IPS-NIHi7 (cell line): ENCODE results near the gene PCDHB10.
"Not testable (repeated sequence)": the region's sequence is repeated elsewhere in the genome, so short reads cannot be mapped to it uniquely, and the experiment has no call there.

Experiments
- DNase-seq: peaks from one replicate; pipeline ENCODE4 v3.0.0; 2012; ENCODE audit warnings: mixed read lengths; ENCODE audit errors: extremely low spot score

The PCDHB10 gene

GRCh38 chr5:141192110-141192725 is at the start of gene PCDHB10:
TSS of gene PCDHB10 (plus strand) at chr5:141192353. CDS start at chr5:141192553, 200 bp downstream.
- peak; percentile 67 for DNase-seq

DNA sequence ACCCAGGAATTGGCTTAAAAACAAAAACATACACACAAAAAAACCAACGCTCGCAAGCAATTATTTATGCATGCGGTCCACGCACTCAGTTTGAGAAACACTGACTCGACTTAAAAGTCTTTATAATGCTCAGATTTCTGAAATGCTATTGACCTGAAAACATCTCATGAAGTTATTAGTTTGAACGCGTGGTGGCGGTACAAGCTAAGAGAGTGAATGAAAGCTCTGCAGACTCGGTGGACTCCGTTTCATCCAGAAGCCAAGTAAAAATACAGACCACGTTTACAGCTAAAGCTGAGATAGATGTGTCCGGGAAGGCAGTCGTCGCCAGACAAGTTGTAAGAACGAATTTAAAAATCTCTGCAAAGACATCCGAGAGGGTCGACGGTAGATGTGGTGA is 42.3 kb upstream of the PCDHB10 start, which contains the start of gene PCDHB6:
PCDHB6 (plus strand) TSS at position 246 of the 400 bp plus-strand sequence. CDS start 201 bp downstream, outside the sequence.
- DNase-seq, result no peak

GRCh38 chr5:141150224-141150992 is 41.7 kb upstream of the PCDHB10 start:
- DNase-seq, result no peak

DNA sequence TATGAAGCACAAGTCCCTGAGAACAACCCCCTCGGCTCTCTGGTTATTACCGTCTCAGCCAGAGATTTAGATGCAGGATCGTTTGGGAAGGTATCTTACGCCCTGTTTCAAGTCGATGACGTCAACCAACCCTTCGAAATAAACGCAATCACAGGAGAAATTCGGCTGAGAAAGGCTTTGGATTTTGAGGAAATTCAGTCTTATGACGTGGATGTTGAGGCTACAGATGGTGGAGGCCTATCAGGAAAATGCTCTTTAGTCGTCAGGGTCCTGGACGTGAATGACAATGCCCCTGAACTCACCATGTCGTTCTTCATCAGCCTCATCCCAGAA is 41.2 kb upstream of the PCDHB10 start:
- no peak for DNase-seq

- not testable (repeated sequence) for DNase-seq
These were observed 40.5 kb upstream of the PCDHB10 start for GRCh38 chr5:141151632-141152031.

- not testable (repeated sequence) for DNase-seq
These were observed 40.1 kb upstream of the PCDHB10 start for GRCh38 chr5:141152096-141152495.

GRCh38 chr5:141155540-141156374 is 36.4 kb upstream of the PCDHB10 start:
- DNase-seq, result peak; percentile 58

- not testable (repeated sequence) for DNase-seq
These were observed 34.8 kb upstream of the PCDHB10 start for GRCh38 chr5:141157356-141157755.

- not testable (repeated sequence) for DNase-seq
These were observed 34.3 kb upstream of the PCDHB10 start for GRCh38 chr5:141157901-141158300.

DNA sequence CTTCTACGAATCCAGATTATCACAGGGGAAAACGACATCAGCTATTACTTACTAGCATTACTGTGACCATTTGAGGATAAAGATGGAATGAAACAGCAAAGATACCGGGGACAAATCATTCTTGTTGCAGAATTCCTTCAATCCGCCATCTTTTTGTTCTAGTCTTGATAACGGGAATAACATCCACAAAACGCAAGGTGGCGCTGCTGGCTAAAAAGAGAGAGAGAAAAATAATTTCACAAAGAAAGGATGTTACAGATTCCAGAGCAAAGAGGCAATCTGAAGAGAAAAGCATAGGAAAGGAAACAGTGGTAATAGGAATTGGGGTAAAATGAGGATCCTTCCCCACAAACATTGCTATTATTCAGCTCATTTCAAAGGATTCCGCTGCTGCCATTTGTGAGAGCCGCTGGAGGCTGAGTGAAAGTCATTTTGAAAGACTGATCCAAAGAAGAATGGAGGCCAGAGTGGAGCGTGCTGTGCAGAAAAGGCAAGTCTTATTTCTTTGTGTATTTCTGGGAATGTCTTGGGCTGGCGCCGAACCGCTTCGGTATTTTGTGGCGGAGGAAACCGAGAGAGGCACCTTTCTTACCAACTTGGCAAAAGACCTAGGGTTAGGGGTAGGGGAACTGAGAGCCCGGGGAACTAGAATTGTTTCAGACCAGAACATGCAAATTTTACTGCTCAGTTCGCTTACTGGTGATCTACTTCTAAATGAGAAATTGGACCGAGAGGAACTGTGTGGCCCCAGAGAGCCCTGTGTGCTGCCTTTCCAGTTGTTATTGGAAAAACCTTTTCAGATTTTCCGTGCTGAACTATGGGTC is 19.6 kb upstream of the PCDHB10 start, which contains the start of gene PCDHB7:
PCDHB7 (plus strand) TSS at position 264 of the 824 bp plus-strand sequence; CDS start at position 456, 192 bp downstream.
- peak; percentile 48 for DNase-seq

DNA sequence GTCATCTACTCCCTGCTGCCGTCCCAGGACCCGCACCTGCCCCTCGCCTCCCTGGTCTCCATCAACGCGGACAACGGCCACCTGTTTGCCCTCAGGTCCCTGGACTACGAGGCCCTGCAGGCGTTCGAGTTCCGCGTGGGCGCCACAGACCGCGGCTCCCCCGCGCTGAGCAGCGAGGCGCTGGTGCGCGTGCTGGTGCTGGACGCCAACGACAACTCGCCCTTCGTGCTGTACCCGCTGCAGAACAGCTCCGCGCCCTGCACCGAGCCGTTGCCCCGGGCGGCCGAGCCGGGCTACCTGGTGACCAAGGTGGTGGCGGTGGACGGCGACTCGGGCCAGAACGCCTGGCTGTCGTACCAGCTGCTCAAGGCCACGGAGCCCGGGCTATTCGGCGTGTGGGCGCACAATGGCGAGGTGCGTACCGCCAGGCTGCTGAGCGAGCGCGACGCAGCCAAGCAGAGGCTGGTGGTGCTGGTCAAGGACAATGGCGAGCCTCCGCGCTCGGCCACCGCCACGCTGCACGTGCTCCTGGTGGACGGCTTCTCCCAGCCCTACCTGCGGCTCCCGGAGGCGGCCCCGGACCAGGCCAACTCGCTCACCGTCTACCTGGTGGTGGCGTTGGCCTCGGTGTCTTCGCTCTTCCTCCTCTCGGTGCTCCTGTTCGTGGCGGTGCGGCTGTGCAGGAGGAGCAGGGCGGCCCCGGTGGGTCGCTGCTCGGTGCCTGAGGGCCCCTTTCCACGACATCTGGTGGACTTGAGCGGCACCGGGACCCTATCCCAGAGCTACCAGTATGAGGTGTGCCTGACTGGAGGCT is 17.7 kb upstream of the PCDHB10 start:
- not testable (repeated sequence) for DNase-seq

DNA sequence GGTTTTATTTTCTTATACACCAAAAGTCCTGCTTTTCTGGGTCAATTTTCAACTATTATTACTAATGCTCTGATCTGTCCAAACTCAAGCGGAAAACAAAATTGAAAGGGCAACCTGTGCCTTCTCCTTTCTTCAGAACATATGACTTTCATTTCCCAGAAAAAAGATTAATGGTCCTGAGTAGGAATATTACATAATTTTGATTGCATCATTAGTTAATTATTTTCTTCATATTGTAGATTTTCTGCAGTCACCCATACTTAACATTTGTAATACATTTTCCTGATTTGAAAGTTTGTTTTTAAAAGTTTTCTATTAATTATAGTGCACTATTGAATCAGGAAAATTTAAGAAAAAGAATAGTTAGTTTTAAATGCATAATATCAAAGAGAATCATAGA is 16.2 kb upstream of the PCDHB10 start:
- no peak for DNase-seq

DNA sequence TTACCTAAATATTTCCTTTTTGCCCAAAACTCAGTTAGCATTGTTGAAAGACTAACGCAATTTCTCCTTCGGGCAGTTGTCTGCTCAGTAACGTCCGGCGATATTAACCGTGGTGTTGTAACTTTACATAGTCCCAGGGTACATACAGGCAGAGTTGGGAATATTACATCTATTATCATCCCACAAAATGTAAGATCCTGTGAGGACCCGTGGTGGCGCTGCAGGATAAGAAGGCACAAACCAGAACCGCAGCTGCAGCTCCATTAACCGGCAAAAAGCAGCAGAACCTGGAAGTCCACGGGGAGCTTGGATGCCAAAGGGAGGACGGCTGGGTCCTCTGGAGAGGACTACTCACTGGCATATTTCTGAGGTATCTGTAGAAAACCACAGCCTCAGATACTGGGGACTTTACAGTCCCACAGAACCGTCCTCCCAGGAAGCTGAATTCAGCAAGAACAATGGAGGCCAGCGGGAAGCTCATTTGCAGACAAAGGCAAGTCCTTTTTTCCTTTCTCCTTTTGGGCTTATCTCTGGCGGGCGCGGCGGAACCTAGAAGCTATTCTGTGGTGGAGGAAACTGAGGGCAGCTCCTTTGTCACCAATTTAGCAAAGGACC is 14.5 kb upstream of the PCDHB10 start, which contains the start of gene PCDHB8:
PCDHB8 (plus strand) TSS at position 214 of the 615 bp plus-strand sequence; CDS start at position 459, 245 bp downstream.
- DNase-seq, result not testable (repeated sequence)

DNA sequence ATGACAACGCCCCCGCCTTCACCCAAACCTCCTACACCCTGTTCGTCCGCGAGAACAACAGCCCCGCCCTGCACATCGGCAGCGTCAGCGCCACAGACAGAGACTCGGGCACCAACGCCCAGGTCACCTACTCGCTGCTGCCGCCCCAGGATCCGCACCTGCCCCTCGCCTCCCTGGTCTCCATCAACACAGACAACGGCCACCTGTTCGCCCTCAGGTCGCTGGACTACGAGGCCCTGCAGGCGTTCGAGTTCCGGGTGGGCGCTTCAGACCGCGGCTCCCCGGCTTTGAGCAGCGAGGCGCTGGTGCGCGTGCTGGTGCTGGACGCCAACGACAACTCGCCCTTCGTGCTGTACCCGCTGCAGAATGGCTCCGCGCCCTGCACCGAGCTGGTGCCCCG is 12.8 kb upstream of the PCDHB10 start:
- not testable (repeated sequence) for DNase-seq

GRCh38 chr5:141179876-141180275 is 12.3 kb upstream of the PCDHB10 start:
- DNase-seq, result not testable (repeated sequence)

DNA sequence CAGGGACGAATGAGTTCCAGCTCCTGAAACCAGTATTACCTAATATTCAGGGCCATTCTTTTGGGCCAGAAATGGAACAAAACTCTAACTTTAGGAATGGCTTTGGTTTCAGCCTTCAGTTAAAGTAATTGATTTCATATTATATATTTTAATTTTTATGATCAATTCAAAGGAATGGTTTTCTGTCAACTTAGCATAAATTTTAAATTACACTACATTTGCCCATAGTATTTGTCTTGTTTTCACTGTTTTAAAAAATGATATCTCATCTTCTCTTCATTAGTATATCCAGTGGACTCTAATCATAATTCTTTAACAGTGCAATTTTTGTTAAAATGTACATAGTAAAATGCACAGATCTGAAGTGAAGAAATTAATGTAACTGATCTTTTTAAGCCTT is 11.8 kb upstream of the PCDHB10 start:
- no peak for DNase-seq

GRCh38 chr5:141182248-141182647 is 9.9 kb upstream of the PCDHB10 start, which contains the start of gene PCDHB16:
TSS of gene PCDHB16 (plus strand) at chr5:141182387. CDS start at chr5:141182560, 173 bp downstream.
- peak; percentile 62 for DNase-seq

GRCh38 chr5:141184117-141184855 is 7.9 kb upstream of the PCDHB10 start:
- DNase-seq, result not testable (repeated sequence)
